IPS DF 6.9 (cell line): Measurements from ENCODE around the gene CPXM1.

Experiments
- DNase-seq: peaks from one replicate; pipeline ENCODE4 v3.0.0-alpha.2; 2013; ENCODE audit warnings: low read depth, low spot score
- H3K27ac ChIP-seq: one replicate; pipeline ENCODE4 v1.5.1; 2013; ENCODE audit warnings: low read length, control low read depth
- H3K27me3 ChIP-seq: 2 replicates; pipeline ENCODE4 v1.6.1; 2013; ENCODE audit warnings: mild to moderate bottlenecking, low read length; ENCODE audit not compliant: control insufficient read depth, insufficient read depth
- H3K36me3 ChIP-seq: 2 replicates; pipeline ENCODE4 v1.6.1; 2013; ENCODE audit warnings: low read length; ENCODE audit not compliant: control insufficient read depth, insufficient read depth
- H3K4me1 ChIP-seq: 2 replicates; pipeline ENCODE4 v1.6.1; 2013; ENCODE audit warnings: low read length; ENCODE audit not compliant: control insufficient read depth, insufficient read depth
- H3K4me3 ChIP-seq: 2 replicates; pipeline ENCODE4 v1.5.1; 2013; ENCODE audit warnings: mild to moderate bottlenecking, low read length
- H3K9me3 ChIP-seq: 2 replicates; pipeline ENCODE4 v1.6.1; 2013; ENCODE audit warnings: low read length, inconsistent platforms; ENCODE audit not compliant: control insufficient read depth, insufficient read depth
- WGBS: extraction: QIAGEN DNeasy Blood & Tissue Kit; methylation state at CpG from one replicate; pipeline ENCODE4 v1.1.7; 2013; ENCODE audit warnings: mixed read lengths, missing lambda C conversion rate; ENCODE audit not compliant: insufficient read length, insufficient coverage; 5-methylcytosine and 5-hydroxymethylcytosine counted together

Gene CPXM1

DNA sequence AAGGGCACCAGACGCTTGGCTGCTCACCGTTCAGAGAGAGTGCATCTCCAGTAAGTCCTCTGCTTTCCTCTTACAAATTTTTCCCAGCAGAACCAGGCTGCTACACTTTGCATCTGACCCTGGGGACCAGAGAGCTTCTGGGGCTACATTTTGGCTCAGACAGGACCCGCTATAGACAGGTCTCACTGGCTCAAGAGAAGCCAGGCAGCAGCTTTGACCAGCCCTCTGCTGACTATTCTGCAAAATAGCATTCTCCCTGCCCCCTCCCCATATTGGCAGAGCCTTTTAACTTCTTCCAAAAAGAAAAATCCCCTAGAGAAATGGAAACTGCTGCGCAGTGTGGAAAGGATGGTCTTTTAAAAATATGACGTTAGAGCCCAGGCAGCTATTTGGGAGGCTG, 37.2 kb downstream of the CPXM1 start:
- no CpG with 5 or more reads among the region's 5 CpGs for WGBS
- no peak overlapping the region for H3K4me3 ChIP-seq
- no peaks in the 10 kb centered on the region for H3K9me3 ChIP-seq
- no peaks in the 10 kb centered on the region for H3K27me3 ChIP-seq
- H3K36me3 ChIP-seq = no peaks in the 10 kb centered on the region
- DNase-seq = no peak
- H3K4me1 ChIP-seq = no peaks in the 10 kb centered on the region
- H3K27ac ChIP-seq = no peak overlapping the region

DNA sequence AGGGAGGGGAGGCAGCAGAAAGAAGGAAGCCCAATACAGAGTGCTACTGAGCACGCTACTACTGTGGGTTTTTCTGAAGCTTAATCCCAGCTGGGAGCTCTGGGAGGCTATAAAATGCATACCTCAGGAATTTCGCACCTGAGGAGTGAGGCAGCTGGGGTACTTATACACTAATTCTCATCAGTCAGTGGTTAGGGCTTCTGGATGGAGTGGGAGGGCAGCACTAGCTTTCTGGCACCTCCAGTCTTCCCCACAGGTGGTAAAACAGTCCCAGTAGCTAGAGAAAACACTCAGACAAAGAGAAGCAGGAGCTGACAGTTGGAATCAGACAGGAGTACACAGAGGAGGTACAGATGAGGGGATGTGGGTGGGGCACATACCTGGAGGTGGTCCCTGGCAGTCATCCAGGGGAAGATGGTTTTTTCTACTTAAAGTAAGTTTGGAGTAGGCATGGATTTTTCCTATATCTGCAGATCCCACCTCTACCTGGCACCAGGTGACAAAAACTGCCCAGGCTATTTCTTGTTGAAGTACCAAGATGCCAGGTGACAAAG, 37.8 kb downstream of the CPXM1 start:
- WGBS = no CpG with 5 or more reads among the region's 2 CpGs
- Histone ChIP-seq H3K9me3 (no peaks in the 10 kb centered on the region), H3K27ac (no peak overlapping the region), H3K27me3 (no peaks in the 10 kb centered on the region), H3K4me1 (no peaks in the 10 kb centered on the region), H3K4me3 (no peak overlapping the region), H3K36me3 (no peaks in the 10 kb centered on the region)
- no peak for DNase-seq

DNA sequence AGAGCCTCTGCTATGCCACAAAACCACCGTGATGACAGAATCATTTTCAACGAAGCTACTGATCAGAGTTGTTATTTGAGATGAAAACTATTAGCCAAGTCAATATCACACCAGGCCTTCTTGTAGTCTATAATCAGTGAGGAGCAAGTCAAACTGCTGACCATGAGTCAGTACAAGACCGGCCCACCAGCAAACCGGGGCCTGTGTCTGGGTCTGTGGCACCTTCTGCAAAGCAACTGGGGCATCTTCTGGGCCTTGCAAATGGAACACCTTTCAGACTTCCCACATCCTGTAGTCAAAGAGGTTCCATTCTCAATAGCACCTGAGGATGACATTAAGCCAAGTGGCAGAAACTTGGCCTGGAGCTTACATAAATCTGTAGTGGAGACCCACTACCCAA, 38.5 kb downstream of the CPXM1 start:
- no peaks in the 10 kb centered on the region for H3K27me3 ChIP-seq
- no peaks in the 10 kb centered on the region for H3K4me1 ChIP-seq
- no peak for DNase-seq
- H3K9me3 ChIP-seq = no peaks in the 10 kb centered on the region
- WGBS = no CpG with 5 or more reads among the region's 4 CpGs
- no peaks in the 10 kb centered on the region for H3K36me3 ChIP-seq
- H3K27ac ChIP-seq = no peak overlapping the region
- no peak overlapping the region for H3K4me3 ChIP-seq

DNA sequence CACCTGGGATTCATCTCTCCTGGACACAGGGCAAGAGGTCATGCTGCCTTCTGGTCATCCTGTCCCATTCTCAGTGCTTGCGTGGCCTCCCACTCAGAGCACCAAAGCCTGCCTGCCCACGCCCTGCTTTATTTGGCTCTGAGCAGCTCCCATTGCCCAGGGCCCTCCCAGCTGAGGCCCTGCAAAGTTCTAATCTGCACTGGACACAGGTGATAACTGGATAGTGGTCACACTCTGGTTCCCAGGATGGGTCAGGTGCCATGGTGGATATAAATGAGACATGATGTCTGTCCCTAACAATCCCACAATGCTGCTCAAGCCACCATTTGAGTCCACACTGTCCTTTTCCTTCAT, 39.5 kb downstream of the CPXM1 start:
- WGBS = no CpG with 5 or more reads among the region's 2 CpGs
- H3K27ac ChIP-seq = no peak overlapping the region
- no peaks in the 10 kb centered on the region for H3K36me3 ChIP-seq
- no peaks in the 10 kb centered on the region for H3K9me3 ChIP-seq
- peaks cover 2% of the 10 kb centered on the region; the same call in 1 of the 2 replicates for H3K4me1 ChIP-seq
- no peak overlapping the region for H3K4me3 ChIP-seq
- H3K27me3 ChIP-seq = no peaks in the 10 kb centered on the region
- DNase-seq = no peak

DNA sequence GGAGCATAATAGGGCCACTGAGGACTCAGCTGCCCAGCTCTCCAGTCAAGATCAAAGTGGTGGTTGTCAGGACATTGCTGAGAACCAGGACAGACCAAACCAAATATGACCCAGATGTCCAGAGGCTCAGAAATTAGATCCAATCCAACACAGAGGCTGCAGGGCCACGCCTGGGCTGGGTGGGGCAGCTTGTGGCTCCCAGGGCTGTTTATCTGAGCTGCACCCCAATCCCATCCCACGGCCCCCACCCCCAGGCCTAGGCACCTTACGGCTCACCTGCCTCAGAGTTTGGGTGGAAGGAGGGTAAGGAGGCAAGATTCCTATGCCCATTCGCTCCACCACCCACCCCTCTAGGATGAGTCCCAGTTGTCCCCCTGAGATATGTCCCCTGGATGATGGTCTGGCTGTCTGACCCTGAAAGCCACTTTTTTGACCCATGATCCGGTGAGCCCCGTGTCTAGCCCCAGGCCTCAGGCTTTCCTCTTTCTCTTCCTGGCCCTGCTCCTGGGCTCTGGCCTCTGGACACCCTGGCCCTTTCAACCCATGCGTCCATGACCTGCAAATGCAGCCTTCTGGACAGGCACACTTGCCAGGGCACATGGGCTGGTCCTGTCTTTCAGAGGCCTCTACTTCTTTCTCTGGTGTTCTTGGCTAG, 40.0 kb downstream of the CPXM1 start:
- Histone ChIP-seq H3K27me3 (no peaks in the 10 kb centered on the region), H3K4me1 (peaks cover 2% of the 10 kb centered on the region; the same call in 1 of the 2 replicates), H3K36me3 (no peaks in the 10 kb centered on the region), H3K27ac (no peak overlapping the region), H3K9me3 (no peaks in the 10 kb centered on the region), H3K4me3 (no peak overlapping the region)
- DNase-seq = no peak
- no CpG with 5 or more reads among the region's 7 CpGs for WGBS

DNA sequence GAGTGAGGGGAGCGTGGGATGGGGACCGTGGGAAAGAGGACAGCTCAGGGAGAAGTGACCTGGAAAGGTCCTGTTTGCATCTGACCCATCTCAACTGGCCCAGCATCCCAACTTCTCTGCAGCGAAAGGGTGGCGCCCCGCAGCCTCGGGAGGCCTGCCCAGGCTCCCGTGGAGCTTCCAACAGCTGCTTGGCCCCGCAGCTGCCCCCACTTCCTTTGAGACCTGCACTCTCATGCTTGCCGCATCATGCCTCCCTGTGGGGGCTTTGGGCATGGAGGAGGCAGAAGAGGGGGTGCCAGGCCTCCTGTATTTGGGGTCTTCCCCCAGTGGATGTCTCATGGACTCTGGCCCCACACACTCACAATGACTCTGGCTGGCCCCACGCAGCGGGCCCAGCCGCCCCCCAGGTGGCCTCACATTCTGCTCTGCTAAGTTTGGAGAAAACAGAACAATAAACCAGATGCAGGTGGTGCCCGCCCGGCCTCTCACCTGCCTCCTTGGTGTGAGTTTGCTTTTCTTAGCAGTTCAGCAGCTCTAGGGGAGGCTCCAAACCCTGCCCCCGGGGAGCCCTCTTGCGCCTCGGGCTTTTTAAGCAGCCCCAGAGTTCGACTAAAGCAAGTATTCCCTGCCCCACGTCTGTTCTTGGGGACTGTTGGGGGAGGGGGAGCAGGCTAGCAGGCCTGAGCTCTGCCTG, 40.7 kb downstream of the CPXM1 start:
- no peaks in the 10 kb centered on the region for H3K9me3 ChIP-seq
- WGBS = no CpG with 5 or more reads among the region's 19 CpGs
- no peak for DNase-seq

DNA sequence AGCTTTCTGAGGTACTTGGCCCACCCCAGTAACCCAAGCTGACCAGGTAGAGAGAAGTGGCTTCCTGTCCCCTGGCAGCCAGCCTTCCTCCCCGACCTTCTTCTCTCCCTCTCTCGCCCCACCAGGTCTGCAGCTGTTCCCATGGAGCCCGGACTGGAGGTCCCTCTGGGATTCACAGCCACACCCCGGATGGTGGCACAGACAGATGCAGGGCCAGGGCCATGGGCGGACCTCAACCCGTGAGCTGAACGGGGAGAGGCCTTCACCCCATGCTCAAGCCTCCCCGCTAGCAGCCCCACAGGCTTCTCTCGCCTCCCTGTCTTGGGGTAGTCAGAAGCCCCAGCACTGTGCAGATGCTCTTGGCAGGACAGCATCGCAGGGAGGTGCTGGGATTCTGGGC, 41.3 kb downstream of the CPXM1 start:
- H3K36me3 ChIP-seq = no peaks in the 10 kb centered on the region

More for the DNA sequence above, 40.7 kb downstream of the CPXM1 start:
- Histone ChIP-seq H3K4me1 (peaks cover 2% of the 10 kb centered on the region; the same call in 1 of the 2 replicates), H3K4me3 (no peak overlapping the region), H3K27ac (no peak overlapping the region), H3K36me3 (no peaks in the 10 kb centered on the region), H3K27me3 (no peaks in the 10 kb centered on the region)

DNA sequence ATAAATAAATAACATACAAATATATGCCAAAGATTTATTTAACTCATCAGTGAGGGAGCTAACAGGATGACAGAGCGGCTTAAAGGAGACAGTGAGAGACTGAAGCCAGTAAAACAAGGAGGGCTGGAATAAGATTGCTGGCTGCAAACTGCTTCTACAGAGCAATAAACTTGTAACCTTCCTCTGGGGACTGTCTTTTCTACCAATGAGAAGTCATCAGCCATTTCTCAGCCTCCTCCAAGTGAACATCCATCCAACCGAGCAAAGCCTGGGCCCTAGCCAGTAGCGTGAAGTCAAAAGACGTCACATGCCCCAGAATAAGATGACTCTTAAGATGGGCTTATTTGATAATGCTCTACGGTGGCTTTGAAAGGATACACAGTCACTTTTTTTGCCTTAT, 42.5 kb downstream of the CPXM1 start:
- H3K9me3 ChIP-seq = no peaks in the 10 kb centered on the region
- no peak overlapping the region for H3K27ac ChIP-seq
- peaks cover 8% of the 10 kb centered on the region for H3K27me3 ChIP-seq
- no peak overlapping the region for H3K4me3 ChIP-seq
- no CpG with 5 or more reads among the region's 5 CpGs for WGBS
- DNase-seq = no peak
- no peaks in the 10 kb centered on the region for H3K36me3 ChIP-seq
- H3K4me1 ChIP-seq = peaks cover 2% of the 10 kb centered on the region; the same call in 1 of the 2 replicates

More for the DNA sequence above, 41.3 kb downstream of the CPXM1 start:
- no peak overlapping the region for H3K4me3 ChIP-seq
- WGBS = no CpG with 5 or more reads among the region's 10 CpGs
- no peak overlapping the region for H3K27ac ChIP-seq
- peaks cover 2% of the 10 kb centered on the region; the same call in 1 of the 2 replicates for H3K4me1 ChIP-seq
- no peaks in the 10 kb centered on the region for H3K27me3 ChIP-seq
- DNase-seq = no peak
- no peaks in the 10 kb centered on the region for H3K9me3 ChIP-seq

DNA sequence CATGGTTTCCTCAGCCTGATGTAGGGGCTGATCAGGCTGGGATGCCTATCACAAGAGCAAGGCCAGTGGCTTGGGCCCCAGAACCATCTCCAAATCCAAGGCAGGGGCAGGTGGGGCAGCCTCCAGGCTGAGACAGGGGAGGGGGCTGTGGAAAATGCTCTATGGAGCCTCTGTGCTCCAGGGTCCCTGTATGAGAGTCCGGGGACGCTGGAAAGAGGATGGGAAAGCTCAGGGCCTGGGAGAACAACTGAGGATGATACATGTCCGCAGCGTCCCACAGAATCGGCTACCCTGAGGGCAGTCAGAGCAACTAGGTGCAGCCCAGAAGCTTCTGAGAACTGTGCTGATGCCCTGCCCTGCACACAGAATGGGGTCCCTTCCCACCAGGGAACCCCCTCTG, 43.4 kb downstream of the CPXM1 start:
- no peak overlapping the region for H3K4me3 ChIP-seq
- H3K9me3 ChIP-seq = no peaks in the 10 kb centered on the region
- WGBS = no CpG with 5 or more reads among the region's 5 CpGs
- no peak for DNase-seq
- no peak overlapping the region for H3K27ac ChIP-seq
- H3K36me3 ChIP-seq = no peaks in the 10 kb centered on the region; the same call in 1 of the 2 replicates
- H3K4me1 ChIP-seq = peaks cover 3% of the 10 kb centered on the region; the same call in 1 of the 2 replicates
- peaks cover 10% of the 10 kb centered on the region for H3K27me3 ChIP-seq

DNA sequence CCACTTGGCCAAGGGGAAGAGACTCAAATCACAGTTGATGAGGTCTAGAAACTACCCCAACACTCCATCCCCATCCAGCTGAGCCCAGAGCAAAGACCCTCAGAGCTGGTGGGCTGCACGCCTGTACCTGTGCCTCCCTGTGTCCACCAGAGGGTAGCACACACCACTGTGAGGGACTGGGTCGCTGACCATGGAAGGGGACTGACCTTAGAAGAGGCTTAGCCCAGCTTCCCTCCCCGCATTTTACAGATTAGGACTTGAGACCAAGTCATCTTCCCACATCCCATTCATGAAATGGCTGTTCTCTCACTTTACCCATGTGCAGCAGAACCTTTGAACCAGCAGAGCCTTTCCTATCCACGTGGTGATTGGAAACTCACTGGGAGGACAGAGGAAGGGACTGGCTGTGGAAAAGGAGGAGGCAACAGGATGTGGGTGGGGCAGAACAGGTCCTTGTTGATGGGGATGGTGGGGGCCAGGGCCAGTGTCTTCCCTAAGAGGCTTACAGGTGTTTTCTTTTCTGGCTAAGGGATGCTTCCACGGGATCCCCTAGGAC, 44.3 kb downstream of the CPXM1 start:
- no peaks in the 10 kb centered on the region for H3K9me3 ChIP-seq
- peaks cover 5% of the 10 kb centered on the region for H3K4me1 ChIP-seq
- no peaks in the 10 kb centered on the region; the same call in 1 of the 2 replicates for H3K36me3 ChIP-seq
- no CpG with 5 or more reads among the region's 5 CpGs for WGBS
- H3K27me3 ChIP-seq = peaks cover 13% of the 10 kb centered on the region
- no peak for DNase-seq
- H3K27ac ChIP-seq = no peak overlapping the region
- H3K4me3 ChIP-seq = no peak overlapping the region
